ENCODE measurements around the gene CENPK. TPM values are rescaled to one million over a fixed set of nuclear protein-coding genes. Genes with fewer than 3 reads are reported as not detected.

Gene CENPK
- total RNA-seq, 1 experiment from 2014 or later: 57.4 TPM

GRCh38 chr5:65588694-65589093 lies 25.7 kb upstream of the CENPK start:
- Histone ChIP-seq H3K4me3 (ENCODE audit: low read depth, low read length, poor library complexity, severe bottlenecking) (no peak overlapping the region), H3K9me3 (ENCODE audit: low read depth, low read length, poor library complexity, severe bottlenecking) (no peaks in the 10 kb centered on the region), H3K27ac (ENCODE audit: low read depth, low read length, poor library complexity, severe bottlenecking) (no peak overlapping the region), H3K36me3 (ENCODE audit: insufficient read depth, low read length, poor library complexity, severe bottlenecking) (peaks cover 66% of the 10 kb centered on the region), H3K4me1 (ENCODE audit: insufficient read depth, low read length, poor library complexity, severe bottlenecking) (no peaks in the 10 kb centered on the region), H3K27me3 (replicated peaks; ENCODE audit: insufficient read depth, low read depth, low read length, poor library complexity) (no peaks in the 10 kb centered on the region)
- no TSS peak for BruUV-seq (replicated peaks)
- ChIA-PET CTCF (no interaction called here), POLR2A (ENCODE audit: low non-redundant PET) (no interaction called here)
- intact Hi-C loops (cut with micrococcal nuclease; ENCODE audit: unreplicated experiment): no loop called here
- DNase-seq (ENCODE audit: low spot score): no peak
- TF ChIP-seq EZH2 (IDR thresholded peaks at IDR 0.05; ENCODE audit: borderline replicate concordance, low read depth, low read length, poor library complexity, severe bottlenecking) (no peak), CTCF (conservative IDR thresholded peaks at IDR 0.05; ENCODE audit: low read depth, low read length) (no peak; the same call in 1 of the 2 replicates)

- POLR2A ChIA-PET (ENCODE audit: low non-redundant PET): no interaction called here
These were observed 14.2 kb upstream of the CENPK start for GRCh38 chr5:65577141-65577540.

GRCh38 chr5:65570598-65571226 lies 7.7 kb upstream of the CENPK start:
- H3K4me1 ChIP-seq (ENCODE audit: insufficient read depth, low read length, poor library complexity, severe bottlenecking): no peaks in the 10 kb centered on the region
- POLR2A ChIA-PET (ENCODE audit: low non-redundant PET): no interaction called here
- no peak for TF ChIP-seq CTCF (conservative IDR thresholded peaks at IDR 0.05; ENCODE audit: low read depth, low read length)
- TF ChIP-seq EZH2 (IDR thresholded peaks at IDR 0.05; ENCODE audit: borderline replicate concordance, low read depth, low read length, poor library complexity, severe bottlenecking): no peak
- H3K27me3 ChIP-seq (replicated peaks; ENCODE audit: insufficient read depth, low read depth, low read length, poor library complexity): no peaks in the 10 kb centered on the region
- CTCF ChIA-PET: no interaction called here
- H3K36me3 ChIP-seq (ENCODE audit: insufficient read depth, low read length, poor library complexity, severe bottlenecking): no peaks in the 10 kb centered on the region
- H3K27ac ChIP-seq (ENCODE audit: low read depth, low read length, poor library complexity, severe bottlenecking): no peak overlapping the region
- no TSS peak for BruUV-seq (replicated peaks)
- no peak overlapping the region for H3K4me3 ChIP-seq (ENCODE audit: low read depth, low read length, poor library complexity, severe bottlenecking)
- no peak for DNase-seq (ENCODE audit: low spot score)
- intact Hi-C loops (cut with micrococcal nuclease; ENCODE audit: unreplicated experiment): no loop called here
- no peaks in the 10 kb centered on the region for H3K9me3 ChIP-seq (ENCODE audit: low read depth, low read length, poor library complexity, severe bottlenecking)

More at GRCh38 chr5:65577141-65577540, 14.2 kb upstream of the CENPK start:
- Histone ChIP-seq H3K9me3 (ENCODE audit: low read depth, low read length, poor library complexity, severe bottlenecking) (no peaks in the 10 kb centered on the region), H3K27ac (ENCODE audit: low read depth, low read length, poor library complexity, severe bottlenecking) (no peak overlapping the region), H3K36me3 (ENCODE audit: insufficient read depth, low read length, poor library complexity, severe bottlenecking) (peaks cover 15% of the 10 kb centered on the region), H3K4me1 (ENCODE audit: insufficient read depth, low read length, poor library complexity, severe bottlenecking) (no peaks in the 10 kb centered on the region), H3K4me3 (ENCODE audit: low read depth, low read length, poor library complexity, severe bottlenecking) (no peak overlapping the region), H3K27me3 (replicated peaks; ENCODE audit: insufficient read depth, low read depth, low read length, poor library complexity) (no peaks in the 10 kb centered on the region)
- CTCF ChIA-PET: no interaction called here
- BruUV-seq (replicated peaks): no TSS peak
- TF ChIP-seq CTCF (conservative IDR thresholded peaks at IDR 0.05; ENCODE audit: low read depth, low read length) (no peak), EZH2 (IDR thresholded peaks at IDR 0.05; ENCODE audit: borderline replicate concordance, low read depth, low read length, poor library complexity, severe bottlenecking) (no peak)
- no peak for DNase-seq (ENCODE audit: low spot score)
- intact Hi-C loops (cut with micrococcal nuclease; ENCODE audit: unreplicated experiment): no loop called here
